Pancreas (tissue), 10 donors: Measurements from ENCODE around the gene WDR83. TPM values are rescaled to one million over a fixed set of nuclear protein-coding genes. Genes with fewer than 3 reads are reported as not detected.
A peak's percentile ranks its signal among the peaks of the same experiment; 100 is the strongest.
"Not testable (repeated sequence)": the region's sequence is repeated elsewhere in the genome, so short reads cannot be mapped to it uniquely, and the experiment has no call there.

Experiments used
- ATAC-seq, 4 donors: fragments of 200-7000 bp; cut with Tn5 transposase; one replicate each; pipeline versions ENCODE4 v1.8.0 to v1.9.1; 2020; ENCODE audit warnings: mild to moderate bottlenecking in 4 of 4, moderate library complexity in 4 of 4
- DNase-seq, 6 donors: peaks; one replicate each; pipeline ENCODE4 v3.0.0-alpha.2; 2020
- FAIRE-seq: peaks from 2 replicates; lab custom pipeline; 2012; peaks lifted over from hg19 to GRCh38; lab: Jason Lieb, UNC
- H3K27ac ChIP-seq, 4 donors: fragments of 200-600 bp; sonication (generic); 1 replicate in 3 of 4; 2 replicates in 1 of 4; pipeline versions ENCODE4 v1.5.0 to v1.8.0; 2020
- H3K27me3 ChIP-seq, 4 donors: fragments of 200-600 bp; one replicate each; pipeline ENCODE4 v1.8.0; 2021
- H3K36me3 ChIP-seq, 3 donors: fragments of 200-600 bp; sonication (generic) in 1 of 3; one replicate each; pipeline versions ENCODE4 v1.5.0 to v1.8.0; 2020 to 2021
- H3K4me1 ChIP-seq, 3 donors: fragments of 200-600 bp; one replicate each; pipeline ENCODE4 v1.8.0; 2021
- H3K4me3 ChIP-seq, 4 donors: fragments of 200-600 bp; sonication (generic) in 2 of 4; one replicate each; pipeline versions ENCODE4 v1.5.0 to v1.8.0; 2020 to 2021
- H3K9me3 ChIP-seq, 4 donors: fragments of 200-600 bp; one replicate each; pipeline ENCODE4 v1.8.0; 2021
- WGBS, 2 donors: extraction: QIAGEN DNeasy Blood & Tissue Kit; methylation state at CpG; one replicate each; pipeline ENCODE4 v1.1.7; 2013; 5-methylcytosine and 5-hydroxymethylcytosine counted together
- intact Hi-C, 3 donors: fragments of 100-400 bp; cut with DNase I; formaldehyde crosslinking; loops; one replicate each; pipeline versions ENCODE4 v1.11.1 to v1.14.2; 2022
- polyA plus RNA-seq, 2 donors: library from polyadenylated mRNA; stranded (reverse); fragments of 200-250 nt; gene quantifications; one replicate each; pipeline ENCODE4 v1.2.3, GENCODE V29; 2013
- total RNA-seq, 6 donors: library from RNA; stranded (reverse); fragmentation: NEBNext Ultra II Directional in 4 of 6; extraction: Animal tissue kit (Norgen Biotek cat#: 25700) in 4 of 6; gene quantifications; one replicate each; pipeline versions ENCODE4 v1.2.1 to v1.2.4, GENCODE V29; 2021 to 2023
- TF ChIP-seq, protein P1 (sequence below), 4 donors: fragments of 200-600 bp; sonication (generic) in 3 of 4; IDR thresholded peaks; one replicate each; pipeline versions ENCODE4 v1.5.0 to v1.8.0; 2021; ENCODE audit warnings: antibody characterized with exemption in 4 of 4
- donor health status: healthy with polysubstance abuse.
- donor health status: DM: no; HTN: no; CAD: no; lungs with moderate emphysema.
- donor health status: DM: no; HTN: no; CAD: no.
- donor health status: control.
- donor health status: control.
- donor health status: Bipolar disorder and iron deficiency.
- donor health status: DM: yes; HTN: yes; CAD: no.
- donor health status: DM: no; HTN: no; CAD: no.
- donor health status: DM: no; HTN: no; CAD: no.
- donor health status: DM: yes; HTN: yes; CAD: no.

Gene WDR83
- total and polyA plus RNA-seq, 8 donors: 3.5 to 28.1 (median 7.5) TPM

DNA sequence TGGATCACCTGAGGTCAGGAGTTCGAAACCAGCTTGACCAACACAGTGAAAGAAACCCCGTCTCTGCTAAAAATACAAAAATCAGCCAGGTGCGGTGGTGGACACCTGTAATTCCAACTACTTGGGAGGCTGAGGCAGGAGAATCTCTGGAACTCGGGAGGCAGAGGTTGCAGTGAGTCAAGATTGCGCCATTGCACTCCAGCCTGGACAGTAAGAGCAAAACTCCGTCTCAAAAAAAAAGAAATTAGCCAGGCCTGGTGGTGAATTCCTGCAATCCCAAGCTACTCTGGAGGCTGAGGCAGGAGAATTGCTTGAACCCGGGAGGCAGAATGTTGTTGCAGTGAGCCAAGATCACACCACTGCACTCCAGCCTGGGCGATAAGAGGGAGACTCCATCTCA, 42.0 kb downstream of the WDR83 start:
- TF ChIP-seq, protein P1, sequence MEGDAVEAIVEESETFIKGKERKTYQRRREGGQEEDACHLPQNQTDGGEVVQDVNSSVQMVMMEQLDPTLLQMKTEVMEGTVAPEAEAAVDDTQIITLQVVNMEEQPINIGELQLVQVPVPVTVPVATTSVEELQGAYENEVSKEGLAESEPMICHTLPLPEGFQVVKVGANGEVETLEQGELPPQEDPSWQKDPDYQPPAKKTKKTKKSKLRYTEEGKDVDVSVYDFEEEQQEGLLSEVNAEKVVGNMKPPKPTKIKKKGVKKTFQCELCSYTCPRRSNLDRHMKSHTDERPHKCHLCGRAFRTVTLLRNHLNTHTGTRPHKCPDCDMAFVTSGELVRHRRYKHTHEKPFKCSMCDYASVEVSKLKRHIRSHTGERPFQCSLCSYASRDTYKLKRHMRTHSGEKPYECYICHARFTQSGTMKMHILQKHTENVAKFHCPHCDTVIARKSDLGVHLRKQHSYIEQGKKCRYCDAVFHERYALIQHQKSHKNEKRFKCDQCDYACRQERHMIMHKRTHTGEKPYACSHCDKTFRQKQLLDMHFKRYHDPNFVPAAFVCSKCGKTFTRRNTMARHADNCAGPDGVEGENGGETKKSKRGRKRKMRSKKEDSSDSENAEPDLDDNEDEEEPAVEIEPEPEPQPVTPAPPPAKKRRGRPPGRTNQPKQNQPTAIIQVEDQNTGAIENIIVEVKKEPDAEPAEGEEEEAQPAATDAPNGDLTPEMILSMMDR (IDR thresholded peaks at IDR 0.05): no peak
- 93 to 97% methylated on average over 8 of the region's 8 CpGs for WGBS, 2 donors
- ATAC-seq (no peak), DNase-seq (no peak), FAIRE-seq (no peak)
- intact Hi-C loops: no loop called here
- H3K27ac ChIP-seq: no peak overlapping the region
- H3K36me3 ChIP-seq: peaks cover 0 to 50% (median 29%) of the 10 kb centered on the region in 3 donors
- no peaks in the 10 kb centered on the region for H3K4me1 ChIP-seq
- no peaks in the 10 kb centered on the region for H3K9me3 ChIP-seq
- H3K4me3 ChIP-seq: no peak overlapping the region
- no peaks in the 10 kb centered on the region for H3K27me3 ChIP-seq

DNA sequence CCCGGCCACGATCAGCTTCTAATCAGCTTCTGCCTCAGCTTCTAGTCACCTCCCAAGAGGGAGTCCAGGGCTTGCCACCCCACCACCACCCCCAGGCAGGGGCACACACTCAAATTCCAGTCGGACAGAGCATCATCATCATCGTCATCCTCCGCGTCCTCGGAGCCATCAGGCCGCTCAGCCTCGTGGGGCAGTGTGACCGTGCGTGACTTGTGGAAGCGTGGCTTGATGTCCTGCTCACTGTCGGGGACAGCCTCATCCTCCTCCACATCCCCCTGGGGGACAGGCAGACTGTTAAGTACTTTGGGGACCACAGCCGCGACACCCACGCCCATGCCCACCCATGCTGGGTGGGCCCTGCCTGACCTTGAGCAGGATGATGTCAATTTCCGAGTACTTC, 44.6 kb downstream of the WDR83 start:
- ATAC-seq: no peak
- Histone ChIP-seq H3K4me3 (no peak overlapping the region), H3K4me1 (no peaks in the 10 kb centered on the region), H3K27me3 (no peaks in the 10 kb centered on the region), H3K27ac (no peak overlapping the region), H3K9me3 (no peaks in the 10 kb centered on the region), H3K36me3 (peaks cover 0 to 47% (median 41%) of the 10 kb centered on the region in 3 donors)
- intact Hi-C loops: loop anchor here in 1 of 3 donors (10.0 kb wide), 1 partner anchor 134 kb away; no protein-coding TSS in a partner anchor
- no peak for FAIRE-seq
- TF ChIP-seq, protein P1 (IDR thresholded peaks at IDR 0.05): no peak
- WGBS, 2 donors: 91 to 93% methylated on average over 17 of the region's 17 CpGs
- DNase-seq: no peak

DNA sequence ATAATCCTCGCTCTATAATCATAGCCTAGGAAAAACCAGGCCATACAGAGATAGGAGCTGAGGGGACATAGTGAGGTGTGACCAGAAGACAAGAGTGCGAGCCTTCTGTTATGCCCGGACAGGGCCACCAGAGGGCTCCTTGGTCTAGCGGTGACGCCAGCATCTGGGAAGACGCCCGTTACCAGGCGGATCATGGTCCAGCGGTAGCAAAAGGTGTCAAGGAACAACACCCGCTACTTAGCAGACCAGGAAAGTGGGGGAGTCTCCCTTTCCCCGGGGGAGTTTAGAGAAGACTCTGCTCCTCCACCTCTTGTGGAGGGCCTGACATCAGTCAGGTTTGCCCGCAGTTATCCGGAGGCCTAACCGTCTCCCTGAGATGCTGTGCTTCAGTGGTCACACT, 45.5 kb downstream of the WDR83 start:
- peak in 1 of 6 donors; percentile 55 for DNase-seq
- H3K9me3 ChIP-seq, H3K27ac ChIP-seq, H3K4me1 ChIP-seq, H3K27me3 ChIP-seq, FAIRE-seq, ATAC-seq, H3K4me3 ChIP-seq: not testable (repeated sequence)
- WGBS, 2 donors: 46 to 54% methylated on average over 10 to 12 of the region's 14 CpGs
- TF ChIP-seq, protein P1 (IDR thresholded peaks at IDR 0.05): peak in 2 of 4 donors; percentile 6 to 12
- H3K36me3 ChIP-seq: peaks cover 0 to 38% (median 34%) of the 10 kb centered on the region in 3 donors
- intact Hi-C loops: loop anchor here in 1 of 3 donors (10.0 kb wide), 1 partner anchor 133 kb away; no protein-coding TSS in a partner anchor

DNA sequence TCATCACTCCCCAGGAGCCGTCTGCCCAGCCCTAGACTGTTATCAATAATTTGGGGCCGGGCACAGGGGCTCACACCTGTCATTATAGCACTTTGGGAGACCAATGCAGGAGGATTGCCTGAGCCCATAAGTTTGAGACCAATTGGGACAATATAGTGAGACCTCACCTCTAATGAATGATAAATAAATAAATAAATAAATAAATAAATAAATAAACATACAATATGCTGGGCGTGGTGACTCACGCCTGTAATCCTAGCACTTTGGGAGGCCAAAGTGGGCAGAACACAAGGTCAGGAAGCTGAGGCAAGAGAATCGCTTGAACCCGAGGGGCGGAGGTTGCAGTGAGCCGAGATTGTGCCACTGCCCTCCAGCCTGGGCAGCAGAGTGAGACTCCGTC, 46.7 kb downstream of the WDR83 start:
- peaks cover 0 to 38% (median 34%) of the 10 kb centered on the region in 3 donors for H3K36me3 ChIP-seq
- H3K27me3 ChIP-seq, H3K9me3 ChIP-seq, FAIRE-seq, DNase-seq, ATAC-seq, H3K4me1 ChIP-seq, H3K27ac ChIP-seq, H3K4me3 ChIP-seq: not testable (repeated sequence)
- WGBS, 2 donors: 92 to 98% methylated on average over 9 of the region's 9 CpGs
- intact Hi-C loops: loop anchor here in 1 of 3 donors (10.0 kb wide), 1 partner anchor 131 kb away; no protein-coding TSS in a partner anchor

DNA sequence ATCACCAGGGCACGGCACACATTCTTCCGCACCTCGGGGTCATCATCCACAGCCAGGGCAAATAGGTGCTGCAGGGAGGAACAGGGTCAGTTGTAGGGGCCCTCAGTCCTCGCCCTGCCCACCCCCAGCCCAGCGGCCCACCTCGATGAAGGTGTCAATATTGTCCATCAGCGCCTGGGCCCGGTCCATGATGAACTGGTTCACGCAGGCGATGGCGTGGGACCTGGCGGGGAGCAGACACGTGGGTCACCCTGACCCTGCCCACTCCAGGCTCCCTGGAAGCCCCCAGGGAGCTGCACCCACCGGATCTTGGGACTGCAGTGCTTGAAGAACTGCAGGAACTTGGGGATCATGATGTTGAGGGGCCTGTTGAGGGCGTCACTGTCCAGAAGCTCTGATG, 48.5 kb downstream of the WDR83 start:
- FAIRE-seq (no peak), DNase-seq (no peak), ATAC-seq (no peak)
- peaks cover 0 to 38% (median 34%) of the 10 kb centered on the region in 3 donors for H3K36me3 ChIP-seq
- no peaks in the 10 kb centered on the region for H3K27me3 ChIP-seq
- H3K4me1 ChIP-seq: no peaks in the 10 kb centered on the region
- no peak overlapping the region for H3K27ac ChIP-seq
- intact Hi-C loops: loop anchor here in 1 of 3 donors (10.0 kb wide), 1 partner anchor 130 kb away; no protein-coding TSS in a partner anchor
- no peak overlapping the region for H3K4me3 ChIP-seq
- H3K9me3 ChIP-seq: no peaks in the 10 kb centered on the region
- WGBS, 2 donors: 92 to 94% methylated on average over 15 of the region's 15 CpGs
- TF ChIP-seq, protein P1 (IDR thresholded peaks at IDR 0.05): no peak
